NOMO-1 treated with dmso at 0.1 percent for 144 hours (cell line): ENCODE measurements around the gene PRKG1.
"Not testable (repeated sequence)": the region's sequence is repeated elsewhere in the genome, so short reads cannot be mapped to it uniquely, and the experiment has no call there.

Experiments used
- DNase-seq: peaks from one replicate; lab custom pipeline; 2025; ENCODE audit not compliant: unreplicated experiment; lab: John Stamatoyannopoulos, UW

The PRKG1 gene

DNA sequence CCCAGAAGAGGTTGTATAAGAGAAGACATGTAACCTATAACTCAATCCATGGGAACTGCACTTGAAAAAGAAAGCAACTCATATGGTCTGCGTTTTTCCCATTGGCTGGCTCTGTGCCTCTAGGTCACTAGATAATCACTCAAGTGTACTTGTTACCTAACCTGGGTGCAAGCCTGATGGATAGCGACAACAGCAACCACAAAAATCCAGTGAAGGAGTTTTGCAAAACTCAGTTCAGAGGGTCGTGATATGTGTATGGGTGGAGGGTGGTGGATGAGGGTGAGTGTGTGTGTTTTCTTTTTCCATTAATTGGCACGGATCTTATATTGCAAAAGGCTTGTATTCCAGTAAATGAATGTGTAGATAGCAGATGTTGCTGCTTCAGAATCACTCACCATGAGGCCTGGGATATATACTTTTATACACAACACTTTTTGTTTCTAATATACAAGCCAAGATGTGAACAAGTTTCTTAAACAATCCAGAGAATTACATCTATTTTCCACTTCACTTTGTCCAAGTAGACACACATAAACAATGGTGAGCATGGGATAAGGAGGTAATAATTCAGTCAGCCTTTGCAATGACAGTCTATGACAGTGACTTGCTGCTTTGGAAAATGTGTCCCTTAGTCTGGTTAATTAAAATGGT lies 952.9 kb downstream of the PRKG1 start:
- no peak for DNase-seq

DNA sequence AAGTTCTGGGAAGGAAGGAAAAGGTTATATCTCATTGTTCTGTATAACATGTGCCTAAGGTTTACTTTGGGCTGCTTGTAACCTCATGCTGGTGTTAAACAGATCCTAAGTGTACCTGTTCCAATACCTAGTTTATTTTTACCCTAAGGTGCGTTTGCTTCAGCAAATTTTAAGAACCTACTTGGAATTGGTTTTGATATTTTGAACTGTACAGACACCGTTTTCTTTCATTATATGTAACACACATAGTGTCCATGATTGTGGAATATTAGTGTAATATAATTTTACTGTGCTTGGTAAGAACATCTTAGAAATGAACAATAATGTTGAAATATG lies 954.2 kb downstream of the PRKG1 start:
- no peak for DNase-seq

DNA sequence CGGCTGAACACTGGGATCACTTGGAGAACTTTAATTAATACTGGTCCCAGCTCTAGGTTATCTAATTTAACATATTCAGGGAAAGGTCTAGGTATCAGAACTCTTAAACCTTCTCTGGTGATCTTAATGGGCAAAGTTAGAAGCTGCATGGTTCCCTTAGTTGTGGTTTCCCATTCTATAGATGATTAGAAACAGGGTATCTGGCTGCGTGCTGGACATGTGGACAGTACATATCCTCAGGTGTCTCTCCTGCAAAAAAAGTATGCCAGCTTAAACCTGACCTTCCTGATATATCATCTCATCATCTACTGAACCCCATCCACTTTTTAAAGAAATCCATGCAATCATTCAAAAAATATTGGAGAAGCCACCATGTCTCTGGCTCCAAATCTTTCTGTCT lies 955.3 kb downstream of the PRKG1 start:
- no peak for DNase-seq

DNA sequence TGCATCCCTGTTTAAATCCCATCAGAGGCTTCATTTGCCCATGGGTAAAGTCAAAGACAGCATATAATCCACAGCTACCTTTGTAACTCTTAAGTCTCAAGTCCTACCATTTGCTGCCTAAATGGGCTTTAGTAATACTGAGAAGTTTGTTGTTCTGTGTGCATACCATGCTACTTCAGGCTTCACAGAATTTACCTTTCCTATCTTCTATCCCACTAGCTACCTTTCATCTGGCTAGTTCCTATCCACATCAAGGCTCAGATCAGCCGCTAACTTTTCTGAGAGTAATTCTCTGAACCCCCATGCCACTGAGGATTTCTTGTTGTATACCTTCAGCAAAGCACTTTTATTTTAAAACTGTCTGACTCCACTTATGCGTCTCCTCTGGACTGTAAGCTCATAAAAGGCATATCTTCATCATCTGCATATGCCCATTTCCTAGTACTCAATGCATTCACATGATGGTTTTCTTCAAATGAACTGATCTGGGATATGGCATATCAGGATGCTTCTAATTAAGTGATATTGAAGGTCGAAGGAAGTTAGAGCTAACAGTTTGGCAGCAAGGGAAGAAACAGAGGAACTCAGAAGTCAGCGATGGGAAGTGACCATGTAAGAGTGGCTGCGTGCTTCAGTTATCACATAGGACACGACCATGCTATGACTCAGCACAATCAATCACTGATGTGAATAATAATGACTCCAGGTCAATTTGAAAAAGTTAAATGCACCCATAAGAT lies 955.9 kb downstream of the PRKG1 start:
- DNase-seq, result no peak

DNA sequence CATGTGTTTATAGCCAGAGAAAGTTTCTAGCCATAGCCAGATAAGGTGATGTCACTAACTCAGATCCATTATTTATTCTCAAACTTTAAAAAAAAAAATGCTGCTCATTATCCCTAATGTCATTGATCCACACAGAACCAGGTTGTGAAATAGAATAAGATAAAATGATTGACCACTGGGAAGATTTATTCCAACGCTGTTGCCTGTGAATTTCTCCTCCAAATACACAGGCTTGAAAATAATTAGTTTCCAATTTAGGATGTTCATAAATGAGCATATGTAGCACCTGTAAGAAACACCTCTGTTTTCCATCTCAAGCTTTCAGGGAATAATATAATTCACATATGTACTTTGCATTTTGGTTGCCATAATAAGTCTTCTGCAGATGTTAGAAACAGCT lies 956.7 kb downstream of the PRKG1 start:
- no peak for DNase-seq

DNA sequence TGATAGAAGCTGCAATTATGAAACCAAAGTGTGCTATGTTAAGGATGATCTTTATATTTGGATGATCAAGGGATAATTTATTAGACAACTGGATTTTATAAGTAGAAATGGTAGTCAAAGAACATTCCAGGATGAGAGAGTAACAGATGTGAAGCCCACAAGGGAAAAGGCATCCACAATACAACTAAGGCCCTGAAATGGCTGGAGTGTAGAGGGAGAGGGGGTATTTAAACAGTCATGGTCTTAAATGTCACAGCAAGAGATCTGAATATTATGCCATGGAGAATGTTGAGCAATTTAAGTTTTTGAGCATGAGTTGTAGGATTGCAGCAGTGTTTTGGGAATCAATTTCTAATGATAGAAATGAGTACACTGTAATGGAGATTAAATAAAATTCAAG lies 957.5 kb downstream of the PRKG1 start:
- no peak for DNase-seq

DNA sequence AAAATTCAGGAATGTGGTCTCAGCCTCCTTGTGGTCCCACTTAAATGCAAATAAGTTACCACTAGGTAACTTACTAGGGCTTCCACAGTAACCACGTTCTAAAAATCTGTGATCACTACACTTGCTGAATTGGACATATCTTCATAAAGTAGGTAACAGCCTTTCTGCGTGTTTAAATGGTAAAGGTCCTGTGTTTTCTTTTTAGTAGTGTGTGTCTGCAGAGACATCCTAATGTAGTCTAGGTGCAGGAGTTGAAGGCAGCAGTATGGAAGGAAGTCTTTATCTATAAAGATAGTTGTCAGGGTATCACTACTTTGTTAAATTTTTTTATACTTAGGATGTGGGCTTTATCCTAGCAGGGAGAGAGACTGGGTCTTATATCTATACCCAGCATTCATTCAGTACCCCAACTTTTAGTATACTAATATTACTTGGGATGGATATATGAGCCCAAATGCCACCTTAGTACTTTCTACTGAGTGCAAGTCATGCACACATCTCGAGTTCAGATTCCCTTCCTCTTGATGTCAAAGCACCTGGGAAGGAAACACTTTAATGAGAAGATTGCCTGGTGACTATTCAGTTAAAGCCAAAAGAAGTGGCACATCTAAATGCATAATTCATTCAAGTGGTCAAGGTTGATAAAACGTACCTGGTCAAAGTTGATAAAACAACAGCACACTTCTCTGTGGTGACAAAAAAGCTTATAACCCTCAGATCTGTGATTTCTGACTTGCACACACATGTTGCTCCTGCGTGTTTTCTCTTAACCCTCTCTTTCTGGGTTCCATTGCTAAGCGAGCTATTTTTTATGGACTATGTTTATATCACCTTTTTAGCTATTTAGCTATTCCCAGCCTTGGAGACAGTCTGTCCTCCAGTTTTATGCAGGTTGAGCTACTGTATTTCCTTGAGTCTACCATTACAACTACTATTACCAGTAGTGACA lies 958.7 kb downstream of the PRKG1 start:
- DNase-seq, result no peak

DNA sequence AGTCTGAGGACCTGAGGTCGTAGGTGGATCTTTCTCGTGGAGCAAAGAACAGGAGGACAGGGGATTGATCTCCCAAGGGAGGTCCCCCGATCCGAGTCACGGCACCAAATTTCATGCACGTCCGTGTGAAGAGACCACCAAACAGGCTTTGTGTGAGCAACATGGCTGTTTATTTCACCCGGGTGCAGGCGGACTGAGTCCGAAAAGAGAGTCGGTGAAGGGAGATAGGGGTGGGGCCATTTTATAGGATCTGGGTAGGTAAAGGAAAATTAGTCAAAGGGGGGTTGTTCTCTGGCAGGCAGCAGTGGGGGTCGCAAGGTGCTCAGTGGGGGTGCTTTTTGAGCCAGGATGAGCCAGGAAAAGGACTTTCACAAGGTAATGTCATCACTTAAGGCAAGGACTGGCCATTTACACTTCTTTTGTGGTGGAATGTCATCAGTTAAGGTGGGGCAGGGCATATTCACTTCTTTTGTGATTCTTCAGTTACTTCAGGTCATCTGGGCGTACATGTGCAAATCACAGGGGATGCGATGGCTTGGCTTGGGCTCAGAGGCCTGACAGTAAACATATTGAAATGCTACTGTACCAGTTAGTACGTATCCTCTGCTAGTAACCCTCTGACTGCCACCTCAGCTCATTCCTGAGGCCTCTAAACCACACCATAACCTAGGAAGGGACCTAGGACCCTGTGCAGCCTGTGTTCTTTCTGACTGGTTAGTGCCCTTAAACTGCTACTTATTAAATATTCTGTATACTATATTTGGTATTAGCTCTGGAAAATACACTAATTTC lies 964.9 kb downstream of the PRKG1 start:
- not testable (repeated sequence) for DNase-seq

DNA sequence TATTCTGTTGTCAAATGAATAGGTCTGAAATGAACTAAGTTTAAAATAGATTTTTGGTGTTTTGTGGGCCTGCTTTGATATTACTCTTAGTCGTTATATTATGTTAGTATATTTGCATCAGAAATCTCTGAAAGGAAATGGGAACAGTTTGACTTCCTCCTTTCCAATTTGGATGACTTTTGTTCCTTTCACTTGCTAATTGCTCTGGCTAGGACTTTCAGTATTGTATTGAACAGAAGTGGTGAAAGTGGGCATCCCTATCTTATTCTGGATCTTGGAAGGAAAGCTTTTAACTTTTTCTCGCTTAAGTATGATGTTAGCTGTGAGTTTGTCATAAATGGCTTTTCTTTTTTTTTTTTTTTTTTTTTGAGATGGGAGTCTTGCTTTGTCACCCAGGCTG lies 966.2 kb downstream of the PRKG1 start:
- DNase-seq, result no peak

DNA sequence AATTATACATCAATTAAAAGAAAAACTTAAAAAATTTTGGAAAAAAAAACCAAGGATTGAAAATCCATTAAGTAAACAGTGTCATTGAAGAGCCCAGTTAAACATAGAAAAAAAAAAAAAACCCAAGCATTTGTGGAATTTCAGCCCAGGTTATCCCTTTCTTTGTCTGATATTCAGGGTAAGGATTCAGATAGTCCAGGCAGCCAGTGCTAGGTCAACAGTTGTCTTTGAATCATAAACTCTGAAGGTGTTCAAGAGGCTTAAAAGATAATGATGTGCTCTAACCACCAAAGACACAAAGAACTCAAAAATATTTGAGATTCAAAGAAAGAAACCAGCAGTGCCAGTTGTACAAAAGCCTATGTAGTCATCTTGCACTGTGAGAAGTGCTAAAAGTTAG lies 969.5 kb downstream of the PRKG1 start:
- no peak for DNase-seq

DNA sequence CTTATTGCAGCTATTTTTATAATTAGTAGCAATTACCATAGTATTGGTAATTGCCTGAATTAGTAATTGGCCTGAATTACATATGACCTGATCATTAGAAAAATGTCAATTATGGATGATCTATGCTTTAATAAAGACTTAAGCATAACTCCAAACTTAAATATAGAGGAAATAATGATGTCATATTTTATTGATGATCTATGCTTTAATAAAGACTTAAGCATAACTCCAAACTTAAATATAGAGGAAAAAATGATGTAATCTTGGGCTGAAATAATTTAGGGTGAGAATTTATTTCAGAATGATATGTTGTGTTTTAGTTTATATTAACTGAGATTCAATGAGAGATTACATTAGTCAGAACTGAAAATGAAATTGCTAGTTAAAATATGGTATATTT lies 973.8 kb downstream of the PRKG1 start:
- no peak for DNase-seq

DNA sequence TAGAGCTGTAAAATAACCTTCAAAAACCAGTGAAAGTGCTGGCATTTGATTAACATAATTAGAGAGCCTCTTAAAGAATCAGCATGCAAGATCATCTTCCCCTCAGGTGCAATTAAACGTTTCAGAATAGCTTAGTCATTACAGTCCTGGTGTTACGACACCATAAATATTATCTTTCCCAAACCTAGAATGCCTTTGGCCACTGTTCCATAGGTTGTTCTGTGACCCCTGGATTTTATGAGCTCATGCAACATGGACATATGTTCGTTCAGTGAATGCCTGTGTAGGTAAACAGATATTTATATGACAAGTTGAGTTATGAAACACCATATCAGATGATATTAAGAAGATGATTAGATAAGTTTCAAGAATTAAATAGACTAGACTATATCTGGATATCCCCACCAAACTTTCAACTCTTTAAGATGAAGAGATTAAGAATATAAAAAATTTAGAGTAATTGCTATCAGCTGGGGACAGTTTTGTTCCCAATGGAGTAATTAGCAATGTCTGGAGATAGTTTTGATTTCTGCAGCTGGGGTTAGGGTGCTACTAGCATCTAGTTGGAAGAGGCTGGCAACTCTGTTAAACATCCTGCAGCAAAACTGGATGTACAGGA lies 976.3 kb downstream of the PRKG1 start:
- no peak for DNase-seq

DNA sequence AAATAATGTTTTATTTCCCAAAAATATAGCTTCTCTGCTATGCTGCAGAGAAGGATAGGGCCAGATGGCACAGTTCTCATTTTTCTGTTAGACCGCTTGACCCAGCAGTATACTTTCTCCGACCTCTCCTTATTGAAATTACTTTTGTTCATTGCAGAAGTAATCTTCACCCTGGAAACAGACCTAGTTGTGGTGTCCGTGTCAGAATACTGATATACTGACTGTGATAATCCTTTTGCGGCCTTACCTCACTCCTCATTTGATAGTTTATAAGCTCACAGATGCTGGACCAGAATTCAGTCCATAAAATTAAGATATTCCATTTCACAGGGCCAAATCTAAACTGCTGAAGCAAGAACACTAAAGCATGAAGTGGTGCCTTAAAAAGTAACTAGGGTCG lies 979.2 kb downstream of the PRKG1 start:
- no peak for DNase-seq

DNA sequence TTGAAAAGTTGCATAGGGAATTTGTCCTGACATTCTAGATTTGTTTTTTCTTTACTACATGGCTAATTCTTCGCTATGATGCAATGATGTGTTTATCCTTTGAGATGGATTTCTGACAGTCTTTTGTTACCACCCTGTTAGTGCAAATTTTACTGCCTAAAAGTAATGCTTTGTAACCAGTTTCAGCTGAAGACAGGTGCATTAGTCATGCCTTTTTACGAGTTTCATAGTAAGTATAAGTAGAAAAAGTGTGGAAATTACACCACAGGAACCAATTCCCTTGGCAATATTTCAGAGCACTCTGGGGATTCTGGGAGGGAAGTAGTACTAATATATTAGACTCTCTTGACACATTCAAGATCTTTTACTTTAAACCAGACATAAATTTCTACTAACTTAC lies 982.0 kb downstream of the PRKG1 start:
- DNase-seq, result no peak

DNA sequence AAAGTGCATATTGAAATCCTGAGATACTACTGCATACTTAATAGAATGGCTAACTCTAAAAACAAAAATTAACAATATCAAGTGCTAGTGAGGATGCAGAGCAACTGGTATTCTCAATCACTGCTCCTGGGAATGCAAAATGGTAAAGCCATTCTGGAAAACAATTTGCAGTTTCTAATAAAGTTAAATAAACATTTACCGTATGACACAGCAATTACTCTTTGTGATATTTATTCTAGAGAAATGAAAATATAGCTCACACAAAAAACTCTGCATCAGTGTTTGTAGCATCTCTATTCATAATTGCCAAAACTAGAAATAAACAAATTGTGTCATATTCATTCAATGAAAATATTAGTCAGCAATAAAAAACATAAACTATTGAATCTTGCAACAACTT lies 984.8 kb downstream of the PRKG1 start:
- no peak for DNase-seq

DNA sequence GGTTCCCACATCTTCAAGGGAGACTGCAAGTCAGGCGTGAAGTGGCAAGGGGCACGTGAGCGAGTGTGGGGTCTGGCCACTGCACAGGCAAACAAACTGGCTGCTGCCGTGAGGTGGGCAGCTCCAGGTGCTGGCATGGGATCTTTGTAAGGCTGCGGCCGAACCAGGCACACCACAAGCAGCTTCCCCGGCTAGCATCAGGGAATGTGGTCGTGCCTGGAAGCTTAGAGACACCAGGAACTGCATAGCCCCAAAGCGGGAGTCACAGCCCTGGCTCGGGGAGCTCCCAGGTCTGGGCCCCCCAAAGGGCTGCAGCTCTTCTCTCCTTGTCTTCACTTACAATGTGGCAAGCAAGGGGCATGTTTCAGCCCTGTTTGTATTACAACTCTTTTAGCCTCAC lies 988.9 kb downstream of the PRKG1 start:
- DNase-seq, result no peak

DNA sequence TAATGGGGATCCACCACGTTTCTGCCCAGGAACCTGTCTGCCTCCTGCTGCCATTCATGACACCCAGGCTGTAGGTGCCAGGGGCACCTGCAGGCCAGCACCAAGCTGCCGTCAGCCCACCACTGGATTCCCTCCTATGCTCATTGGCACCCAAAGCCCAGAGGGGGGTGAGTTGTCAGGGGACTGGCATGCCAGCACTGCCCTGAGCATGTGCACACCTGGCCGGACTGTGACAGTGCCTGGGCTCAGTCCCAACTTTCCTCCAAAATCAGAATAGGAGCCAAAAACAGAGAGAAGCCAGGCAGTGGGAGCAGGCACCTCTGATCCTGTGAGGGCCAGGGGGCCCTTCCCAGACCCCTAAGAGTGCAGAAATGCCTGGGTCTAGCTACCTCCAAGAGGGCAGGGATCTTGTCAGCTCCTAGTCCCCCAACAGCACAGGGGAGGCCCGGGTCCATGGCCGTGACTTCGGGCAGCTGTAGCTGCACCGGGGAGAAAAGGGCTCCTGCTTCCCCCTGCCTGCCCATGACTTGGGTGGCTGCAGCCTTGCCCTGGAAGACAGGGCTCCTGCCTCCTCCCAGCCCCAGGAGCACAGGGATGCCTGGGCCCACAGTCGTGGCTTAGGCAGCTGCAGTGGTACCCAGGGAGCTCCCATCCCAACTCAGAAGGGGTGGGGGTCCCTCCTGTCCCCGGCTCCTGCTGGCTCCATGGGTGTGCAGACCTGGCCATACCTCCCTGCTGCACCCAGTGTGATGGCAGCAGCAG lies 990.0 kb downstream of the PRKG1 start:
- DNase-seq, result no peak

DNA sequence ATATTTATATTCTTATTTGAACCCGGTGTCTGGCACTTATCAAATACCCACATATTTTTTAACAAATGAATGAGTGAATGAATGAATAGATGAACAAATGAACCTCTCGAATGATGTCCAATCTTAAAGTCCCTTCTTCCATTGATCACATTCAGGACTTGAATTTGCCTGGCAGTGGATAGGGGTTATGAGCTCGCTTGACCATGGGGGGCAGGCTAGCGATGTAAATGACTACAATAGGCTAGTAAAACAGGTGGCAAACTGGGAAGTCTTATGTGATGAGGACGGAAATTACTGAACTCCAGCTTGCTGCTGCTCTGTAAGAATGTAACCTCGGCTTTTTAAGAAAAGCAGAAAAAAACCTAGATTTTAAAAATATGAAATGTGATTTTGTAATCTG lies 992.1 kb downstream of the PRKG1 start:
- DNase-seq, result no peak

DNA sequence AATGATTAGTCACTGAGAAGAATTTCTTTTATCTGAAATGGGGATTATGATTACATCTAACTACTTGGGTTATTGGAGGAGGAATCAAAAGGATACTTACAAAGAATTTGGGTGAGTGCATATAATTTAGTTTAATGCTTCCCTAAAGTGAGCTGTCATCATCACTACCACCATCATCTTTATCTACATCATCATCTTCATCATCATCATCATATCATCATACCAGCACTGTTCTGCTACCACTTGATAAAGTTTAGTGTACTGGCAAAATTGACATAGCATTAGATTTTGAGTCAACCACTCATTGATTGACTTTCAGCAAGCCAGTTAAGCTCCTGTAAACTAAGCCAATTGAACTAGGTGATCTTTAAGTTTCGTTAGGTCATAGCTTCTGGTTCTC lies 994.2 kb downstream of the PRKG1 start:
- DNase-seq, result no peak

DNA sequence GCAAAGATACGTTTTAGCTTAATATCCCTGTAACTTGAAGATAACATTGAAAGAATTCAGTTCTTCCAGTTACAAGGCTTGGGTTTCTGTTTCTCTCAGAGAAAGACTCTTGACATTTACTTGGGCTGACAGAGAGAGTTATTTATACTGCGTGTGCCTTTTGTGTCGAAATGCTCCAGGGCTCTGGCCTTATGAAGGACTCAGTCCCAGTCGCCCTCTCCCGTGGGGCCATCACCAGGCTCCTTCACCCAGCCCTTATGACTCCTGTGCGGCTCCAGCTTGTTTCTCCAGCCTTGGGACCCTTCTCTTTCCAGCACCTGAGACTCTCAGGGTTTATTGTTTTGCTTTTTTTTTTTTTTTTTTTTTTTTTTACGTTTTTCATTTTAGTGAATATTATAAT lies 997.5 kb downstream of the PRKG1 start:
- no peak for DNase-seq
